ENCODE data around the gene COPE. TPM values are rescaled to one million over a fixed set of nuclear protein-coding genes. Genes with fewer than 3 reads are reported as not detected.

Gene COPE
- polyA plus RNA-seq, 1 donor (not counting 4 experiments of a cell fraction or from before 2014, with no cell fraction given) = 109 TPM

GRCh38 chr19:18921593-18921992, 2.4 kb upstream of the COPE start:
- Histone ChIP-seq H3K9me1 (ENCODE audit: control insufficient read depth, extremely low read depth, insufficient read depth, low read length) (no peaks in the 10 kb centered on the region), H2AFZ (ENCODE audit: control insufficient read depth, low read length) (no peak overlapping the region), H3K36me3 (ENCODE audit: control insufficient read depth in 2 of 2, extremely low read depth in 1 of 2, insufficient read depth in 2 of 2, low read length in 2 of 2) (peaks cover 21 to 30% of the 10 kb centered on the region in 2 experiments), H3K4me1 (ENCODE audit: control insufficient read depth, extremely low read depth, insufficient read depth, low read length) (peaks cover 11% of the 10 kb centered on the region), H3K79me2 (ENCODE audit: control insufficient read depth, insufficient read depth, low read length) (peaks cover 41% of the 10 kb centered on the region), H3K9ac (ENCODE audit: control insufficient read depth, extremely low read depth, insufficient read depth, low read length) (no peak overlapping the region), H4K20me1 (ENCODE audit: control insufficient read depth, extremely low read depth, insufficient read depth, low read length) (peaks cover 8% of the 10 kb centered on the region), H3K27me3 (ENCODE audit: control insufficient read depth, extremely low read depth, insufficient read depth, low read length) (no peaks in the 10 kb centered on the region), H3K4me2 (ENCODE audit: control insufficient read depth, extremely low read depth, insufficient read depth, low read depth, low read length) (no peak overlapping the region), H3K27ac (ENCODE audit: control insufficient read depth, insufficient read depth, low read length) (no peak overlapping the region), H3K9me3 (ENCODE audit: control insufficient read depth, low read depth, low read length) (no peaks in the 10 kb centered on the region), H3K4me3 (ENCODE audit: control insufficient read depth in 2 of 3, extremely low read depth in 1 of 3, insufficient read depth in 2 of 3, low read depth in 1 of 3, low read length in 3 of 3) (no peak overlapping the region)
- dilution Hi-C loops (cut with MboI; ENCODE audit: extremely low pct_ligation_motif_present, low sequenced_read_pairs) = no loop called here
- DNase-seq (ENCODE audit: low read depth, low spot score) = no peak
- no peak for FAIRE-seq
- TF ChIP-seq, protein P1, sequence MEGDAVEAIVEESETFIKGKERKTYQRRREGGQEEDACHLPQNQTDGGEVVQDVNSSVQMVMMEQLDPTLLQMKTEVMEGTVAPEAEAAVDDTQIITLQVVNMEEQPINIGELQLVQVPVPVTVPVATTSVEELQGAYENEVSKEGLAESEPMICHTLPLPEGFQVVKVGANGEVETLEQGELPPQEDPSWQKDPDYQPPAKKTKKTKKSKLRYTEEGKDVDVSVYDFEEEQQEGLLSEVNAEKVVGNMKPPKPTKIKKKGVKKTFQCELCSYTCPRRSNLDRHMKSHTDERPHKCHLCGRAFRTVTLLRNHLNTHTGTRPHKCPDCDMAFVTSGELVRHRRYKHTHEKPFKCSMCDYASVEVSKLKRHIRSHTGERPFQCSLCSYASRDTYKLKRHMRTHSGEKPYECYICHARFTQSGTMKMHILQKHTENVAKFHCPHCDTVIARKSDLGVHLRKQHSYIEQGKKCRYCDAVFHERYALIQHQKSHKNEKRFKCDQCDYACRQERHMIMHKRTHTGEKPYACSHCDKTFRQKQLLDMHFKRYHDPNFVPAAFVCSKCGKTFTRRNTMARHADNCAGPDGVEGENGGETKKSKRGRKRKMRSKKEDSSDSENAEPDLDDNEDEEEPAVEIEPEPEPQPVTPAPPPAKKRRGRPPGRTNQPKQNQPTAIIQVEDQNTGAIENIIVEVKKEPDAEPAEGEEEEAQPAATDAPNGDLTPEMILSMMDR (optimal IDR thresholded peaks at IDR 0.05 in 1 of 3, IDR thresholded peaks at IDR 0.05 in 1 of 3, conservative IDR thresholded peaks at IDR 0.05 in 1 of 3; ENCODE audit: extremely low read depth in 1 of 3, insufficient read depth in 2 of 3, low read length in 3 of 3) = no peak
- TF ChIP-seq EZH2 (IDR thresholded peaks at IDR 0.05; ENCODE audit: low read length) = no peak

DNA sequence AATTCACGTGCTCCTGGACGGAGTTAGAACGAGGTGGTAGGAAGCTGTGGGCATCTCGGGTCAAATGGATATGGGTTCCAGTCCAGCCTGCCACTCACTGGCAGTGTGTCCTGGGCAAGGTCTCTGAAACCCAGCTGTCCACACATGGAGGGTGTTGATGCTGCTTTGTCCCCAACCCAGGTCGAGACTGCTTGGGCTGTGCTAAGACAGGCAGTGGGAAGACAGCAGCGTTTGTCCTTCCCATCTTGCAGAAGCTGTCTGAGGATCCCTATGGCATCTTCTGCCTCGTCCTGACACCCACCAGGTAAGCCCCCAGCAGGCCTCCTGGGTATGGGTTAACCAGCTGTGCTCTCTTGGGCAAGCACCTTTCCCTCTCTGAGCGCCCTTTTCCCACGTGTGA, 1.2 kb upstream of the COPE start:
- no peak for FAIRE-seq
- H3K36me3 ChIP-seq (ENCODE audit: control insufficient read depth in 2 of 2, extremely low read depth in 1 of 2, insufficient read depth in 2 of 2, low read length in 2 of 2) = peaks cover 16 to 26% of the 10 kb centered on the region in 2 experiments

More for the DNA sequence above, 1.2 kb upstream of the COPE start:
- TF ChIP-seq, protein P1 (optimal IDR thresholded peaks at IDR 0.05 in 1 of 3, IDR thresholded peaks at IDR 0.05 in 1 of 3, conservative IDR thresholded peaks at IDR 0.05 in 1 of 3; ENCODE audit: extremely low read depth in 1 of 3, insufficient read depth in 2 of 3, low read length in 3 of 3) = no peak
- no peak for TF ChIP-seq EZH2 (IDR thresholded peaks at IDR 0.05; ENCODE audit: low read length)
- Histone ChIP-seq H3K9me1 (ENCODE audit: control insufficient read depth, extremely low read depth, insufficient read depth, low read length) (no peaks in the 10 kb centered on the region), H3K27ac (ENCODE audit: control insufficient read depth, insufficient read depth, low read length) (peak overlapping the region; percentile 84), H2AFZ (ENCODE audit: control insufficient read depth, low read length) (no peak overlapping the region), H4K20me1 (ENCODE audit: control insufficient read depth, extremely low read depth, insufficient read depth, low read length) (peaks cover 4% of the 10 kb centered on the region), H3K79me2 (ENCODE audit: control insufficient read depth, insufficient read depth, low read length) (peaks cover 46% of the 10 kb centered on the region), H3K4me2 (ENCODE audit: control insufficient read depth, extremely low read depth, insufficient read depth, low read depth, low read length) (peak overlapping the region; percentile 98), H3K9ac (ENCODE audit: control insufficient read depth, extremely low read depth, insufficient read depth, low read length) (peak overlapping the region; percentile 99), H3K27me3 (ENCODE audit: control insufficient read depth, extremely low read depth, insufficient read depth, low read length) (no peaks in the 10 kb centered on the region), H3K4me1 (ENCODE audit: control insufficient read depth, extremely low read depth, insufficient read depth, low read length) (peaks cover 11% of the 10 kb centered on the region), H3K9me3 (ENCODE audit: control insufficient read depth, low read depth, low read length) (no peaks in the 10 kb centered on the region), H3K4me3 (ENCODE audit: control insufficient read depth in 2 of 3, extremely low read depth in 1 of 3, insufficient read depth in 2 of 3, low read depth in 1 of 3, low read length in 3 of 3) (peak overlapping the region; percentile 93 to 97 (median 93))
- no peak for DNase-seq (ENCODE audit: low read depth, low spot score)
- dilution Hi-C loops (cut with MboI; ENCODE audit: extremely low pct_ligation_motif_present, low sequenced_read_pairs) = no loop called here
